A204.1 (cell line): Measurements from ENCODE around the gene IGF2BP3.

Source experiments
- FAIRE-seq: peaks from 2 replicates; lab custom pipeline; 2012; peaks lifted over from hg19 to GRCh38; lab: Jason Lieb, UNC

Gene IGF2BP3

DNA sequence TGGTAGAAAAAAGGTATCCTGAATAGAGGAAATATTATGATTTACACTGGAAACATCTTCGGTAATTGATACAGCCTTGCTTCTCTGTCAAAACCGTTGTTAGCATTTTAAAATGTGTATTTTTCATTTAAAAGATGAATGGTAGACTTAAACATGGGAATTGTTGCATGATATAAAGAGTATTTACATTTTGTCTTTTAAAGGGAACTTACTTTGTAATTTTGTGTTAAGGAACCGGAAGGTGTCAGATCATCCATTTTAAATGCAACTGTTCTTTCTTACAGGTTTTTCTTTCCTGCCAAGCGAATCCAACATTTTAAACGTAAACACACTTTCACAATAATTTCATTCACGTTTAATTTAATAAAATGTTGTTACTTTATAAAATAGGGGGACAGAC is 1.8 kb upstream of the IGF2BP3 start:
- no peak for FAIRE-seq

- FAIRE-seq = no peak
These were observed 992 bp upstream of the IGF2BP3 start for GRCh38 chr7:23471106-23471859.

DNA sequence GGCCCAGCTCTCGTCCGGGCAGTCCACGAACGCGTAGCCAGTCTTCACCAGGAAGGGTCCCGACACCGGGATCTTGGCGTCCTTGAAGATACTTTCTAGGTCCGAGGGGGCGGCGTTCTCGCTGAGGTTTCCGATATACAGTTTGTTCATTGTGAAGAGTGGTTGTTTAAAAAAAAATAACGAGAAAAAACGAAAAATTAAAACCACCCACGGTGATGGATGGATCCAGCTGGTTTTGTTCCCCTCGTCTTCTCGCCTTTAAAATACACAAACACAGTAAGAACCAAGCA is 385 bp downstream of the IGF2BP3 start:
- FAIRE-seq = no peak

DNA sequence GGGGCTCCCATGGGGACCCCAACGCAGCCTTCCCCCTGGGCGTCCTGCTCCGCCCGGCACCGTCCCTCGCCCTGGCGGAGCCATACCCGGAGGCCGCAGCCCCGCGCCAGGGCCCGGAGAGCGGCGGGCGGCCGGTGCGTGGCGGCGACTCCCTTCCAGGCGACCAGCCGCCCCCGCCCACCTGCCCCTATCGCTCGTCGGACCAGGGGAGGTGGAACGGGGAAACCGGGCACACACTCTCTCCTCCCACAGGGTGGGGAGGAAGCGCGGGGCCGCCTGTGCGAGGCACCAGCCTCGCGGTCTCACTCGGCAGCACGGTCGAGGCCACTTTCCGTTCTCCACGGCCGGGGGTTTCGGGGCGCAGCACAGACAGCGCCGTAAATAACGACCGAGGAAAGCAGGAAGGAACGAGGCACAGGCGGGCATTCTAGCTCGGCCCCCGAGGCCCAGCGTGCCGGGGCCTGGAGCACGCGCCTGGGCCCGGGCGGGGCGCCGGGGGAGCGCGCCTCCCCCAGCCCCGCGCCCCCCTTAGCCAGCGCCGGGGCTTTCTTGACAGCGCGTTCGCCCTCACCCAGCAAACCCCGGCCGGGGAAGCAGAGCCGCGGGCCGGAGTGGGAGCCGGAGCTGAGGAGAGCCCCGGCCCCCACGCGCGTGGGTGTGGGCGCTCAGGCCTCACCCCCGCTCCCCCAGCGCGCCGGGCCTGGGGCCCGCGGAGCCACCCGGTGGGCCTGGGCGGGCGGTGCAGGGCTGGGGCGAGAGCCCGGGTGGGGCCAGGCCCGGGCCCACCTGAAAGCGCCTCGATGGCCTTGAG is 936 bp downstream of the IGF2BP3 start:
- no peak for FAIRE-seq

DNA sequence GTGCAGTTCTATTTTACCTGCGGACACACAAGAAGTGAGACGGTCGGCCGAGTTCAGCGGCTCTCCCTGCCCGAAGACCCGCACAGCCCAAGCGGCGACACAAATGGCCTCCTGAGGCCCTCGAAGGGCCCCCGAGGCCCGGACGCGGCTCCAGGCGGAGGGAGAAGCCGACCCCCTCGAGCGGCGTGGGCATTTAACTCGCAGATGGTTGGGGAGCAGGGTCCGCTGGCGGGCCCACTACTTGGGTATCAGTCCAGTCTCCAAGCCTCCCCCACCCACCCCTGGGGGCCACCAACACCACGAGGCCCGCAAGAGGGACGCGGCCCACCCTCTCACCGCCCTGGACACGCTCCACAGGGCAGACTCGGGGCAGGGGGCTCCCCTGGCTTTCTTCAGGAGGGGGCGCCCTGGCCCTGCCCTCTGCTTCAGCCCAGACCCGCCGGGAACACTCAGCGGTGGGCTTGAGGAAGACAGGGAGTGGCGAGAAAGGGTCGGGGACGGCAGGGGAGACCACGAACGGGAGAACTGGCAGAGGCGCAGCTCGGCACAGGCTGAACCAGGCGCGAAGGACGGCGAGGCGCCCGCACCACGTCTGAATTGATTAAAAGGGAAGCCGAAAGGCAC is 1.7 kb downstream of the IGF2BP3 start:
- no peak for FAIRE-seq

DNA sequence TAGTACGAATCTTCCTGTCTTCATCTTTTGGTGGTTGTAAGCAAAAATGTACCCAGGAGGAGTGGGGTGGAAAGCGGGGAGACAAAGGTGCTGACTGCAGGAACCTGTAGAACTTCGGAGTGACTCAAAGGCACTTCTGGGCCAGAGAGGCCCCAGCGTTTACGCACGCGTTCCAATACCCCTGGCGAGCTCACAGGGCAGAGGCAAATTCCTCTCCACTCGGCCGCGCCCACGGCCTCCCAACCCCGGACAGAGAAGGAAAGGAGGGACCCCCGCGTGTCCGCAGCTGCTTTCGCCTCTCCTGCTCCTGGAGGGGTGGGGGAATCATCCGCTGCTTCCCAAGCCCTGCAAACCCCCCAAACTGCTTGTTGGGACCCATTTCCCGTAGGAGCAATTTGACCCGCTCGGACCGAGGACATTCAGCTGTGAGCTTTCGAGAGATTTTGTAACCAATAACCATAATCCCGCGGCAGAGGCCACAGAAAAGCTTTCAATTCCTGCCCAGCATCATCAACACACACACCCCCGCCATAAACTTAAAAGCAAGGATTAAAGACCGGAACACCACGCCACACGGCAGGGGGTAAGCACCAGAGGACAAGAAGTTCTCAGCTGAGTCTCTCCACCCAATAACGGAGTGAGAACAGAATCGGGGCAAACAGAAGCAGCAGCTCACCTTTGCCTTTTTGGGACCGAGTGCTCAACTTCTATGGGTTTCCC is 2.3 kb downstream of the IGF2BP3 start:
- FAIRE-seq = no peak

- FAIRE-seq = no peak
These were observed 2.9 kb downstream of the IGF2BP3 start for GRCh38 chr7:23467291-23467805.

- no peak for FAIRE-seq
These were observed 7.4 kb downstream of the IGF2BP3 start for GRCh38 chr7:23462846-23463245.

- no peak for FAIRE-seq
These were observed 12.2 kb downstream of the IGF2BP3 start for GRCh38 chr7:23458044-23458443.

DNA sequence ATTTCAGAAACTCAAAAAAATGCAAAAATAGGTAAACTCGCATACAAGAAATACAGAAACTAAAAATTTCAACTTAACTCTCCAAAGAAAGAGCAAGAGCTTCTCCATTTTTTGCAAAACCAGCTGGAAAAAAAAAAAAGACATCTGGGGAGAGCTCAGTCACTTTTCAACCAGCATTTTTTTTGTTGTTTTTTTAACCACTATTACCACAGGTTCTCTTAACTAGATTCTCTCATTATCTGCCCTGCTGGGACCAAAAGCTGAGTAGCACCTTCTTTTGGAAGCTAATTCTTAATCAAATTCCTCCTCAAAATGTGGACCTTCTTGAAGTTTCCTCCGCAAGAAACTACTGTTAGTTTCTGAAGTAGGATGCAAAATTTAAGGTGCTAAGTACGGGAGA is 14.2 kb downstream of the IGF2BP3 start:
- FAIRE-seq = no peak

DNA sequence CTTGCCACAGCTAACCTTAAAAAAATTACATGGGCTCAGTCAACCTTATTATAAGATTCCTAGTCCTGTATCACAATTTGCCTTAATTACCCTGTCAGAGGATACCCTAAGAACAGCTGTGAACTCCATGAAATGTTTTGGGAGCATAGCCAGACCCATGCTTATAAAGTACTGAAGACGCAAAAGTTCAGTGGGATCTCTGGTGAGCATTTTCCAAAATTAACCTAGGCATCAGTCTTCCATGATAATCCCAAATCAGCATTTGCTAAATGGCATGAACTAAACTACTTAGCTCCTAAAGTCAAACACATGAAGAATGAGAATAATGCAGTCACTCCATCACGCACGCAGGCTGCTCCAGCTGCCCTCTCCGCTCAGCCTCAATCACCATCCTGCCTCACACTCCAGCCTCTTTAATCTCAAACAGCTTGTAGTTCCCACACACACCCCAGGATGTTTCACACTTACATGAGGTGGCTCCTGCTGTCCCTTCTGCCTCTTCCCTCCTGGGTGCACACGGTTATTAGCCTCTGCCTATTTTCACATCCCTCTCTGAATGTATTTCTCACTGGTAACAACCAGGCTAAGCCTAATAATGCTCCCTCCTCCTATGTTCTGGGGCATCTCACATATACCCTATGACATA is 15.3 kb downstream of the IGF2BP3 start:
- no peak for FAIRE-seq

DNA sequence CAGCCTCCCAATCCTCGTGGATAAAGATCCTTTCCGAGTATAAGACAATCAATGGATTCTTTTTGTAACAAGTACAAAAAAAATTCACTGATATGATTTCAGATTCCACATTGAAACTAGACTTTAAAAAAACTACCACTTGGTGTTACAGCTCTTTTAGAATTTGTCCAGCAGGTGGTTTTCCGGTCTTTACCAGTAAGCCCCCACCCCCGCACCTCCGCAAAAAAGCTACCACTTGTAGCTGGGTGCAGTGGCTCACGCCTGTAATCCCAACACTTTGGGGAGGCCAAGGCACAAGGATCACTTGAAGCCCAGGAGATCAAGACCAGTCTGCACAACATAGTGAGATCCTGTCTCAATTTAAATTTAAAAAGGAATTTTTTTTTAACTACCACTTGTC is 19.8 kb downstream of the IGF2BP3 start:
- no peak for FAIRE-seq

- FAIRE-seq = no peak
These were observed 20.4 kb downstream of the IGF2BP3 start for GRCh38 chr7:23449941-23450340.

GRCh38 chr7:23445326-23445725 is 25.0 kb downstream of the IGF2BP3 start:
- no peak for FAIRE-seq

DNA sequence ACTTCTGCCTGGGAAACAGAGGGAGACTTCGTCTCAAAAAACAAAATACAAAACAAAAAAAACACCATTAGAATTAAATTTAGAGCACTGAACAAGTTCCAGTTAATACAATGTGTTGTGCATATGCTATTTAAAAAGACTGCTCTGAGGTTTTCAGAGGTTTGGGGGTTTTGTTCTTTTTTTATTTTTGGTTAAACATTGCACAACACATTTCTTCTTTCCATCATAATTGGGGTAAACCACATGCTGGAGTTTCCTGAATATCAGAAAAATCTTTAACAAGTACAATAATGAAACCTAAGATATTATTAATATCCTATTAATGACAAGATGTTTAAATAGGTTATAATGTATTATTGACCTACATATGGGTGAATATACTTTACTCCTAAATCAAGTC is 26.3 kb downstream of the IGF2BP3 start:
- FAIRE-seq = no peak

- no peak for FAIRE-seq
These were observed 32.1 kb downstream of the IGF2BP3 start for GRCh38 chr7:23438171-23438570.

DNA sequence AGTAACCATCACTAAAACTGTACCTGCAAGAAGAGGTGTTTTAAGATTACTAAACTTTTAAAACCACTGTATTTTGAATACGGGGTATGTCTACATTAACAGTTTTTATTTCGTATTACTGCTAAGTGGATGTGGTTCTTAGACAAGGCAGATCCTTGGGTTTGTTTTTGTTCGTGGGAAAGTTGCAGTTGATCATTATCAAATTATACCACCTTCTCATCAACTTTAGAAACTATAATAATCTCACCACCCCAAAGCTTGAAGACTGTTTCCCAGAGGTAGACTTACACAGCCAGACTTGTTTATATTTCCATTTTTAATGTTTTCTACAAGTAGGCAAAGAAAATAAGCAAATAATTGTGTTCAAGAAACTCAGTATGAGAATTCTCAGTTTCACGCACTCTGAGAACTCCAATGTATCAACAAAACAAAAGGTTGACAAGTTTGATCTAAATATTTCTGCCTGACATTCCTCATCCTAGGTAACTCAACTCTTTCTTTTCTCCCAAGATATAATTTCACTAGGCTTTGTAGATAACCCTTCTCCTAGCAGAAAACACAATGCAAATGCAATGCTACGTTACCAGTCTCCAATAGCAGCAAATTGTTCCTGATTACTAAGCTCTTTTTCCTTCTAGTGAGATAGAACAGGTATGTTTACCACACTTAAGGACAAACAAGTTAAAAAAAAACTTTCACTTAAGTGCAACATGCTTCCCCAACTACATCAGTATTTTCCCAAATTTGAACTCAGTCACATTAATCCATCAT is 36.0 kb downstream of the IGF2BP3 start:
- no peak for FAIRE-seq

- no peak for FAIRE-seq
These were observed 38.5 kb downstream of the IGF2BP3 start for GRCh38 chr7:23431702-23432199.

GRCh38 chr7:23430893-23431259 is 39.4 kb downstream of the IGF2BP3 start:
- no peak for FAIRE-seq

DNA sequence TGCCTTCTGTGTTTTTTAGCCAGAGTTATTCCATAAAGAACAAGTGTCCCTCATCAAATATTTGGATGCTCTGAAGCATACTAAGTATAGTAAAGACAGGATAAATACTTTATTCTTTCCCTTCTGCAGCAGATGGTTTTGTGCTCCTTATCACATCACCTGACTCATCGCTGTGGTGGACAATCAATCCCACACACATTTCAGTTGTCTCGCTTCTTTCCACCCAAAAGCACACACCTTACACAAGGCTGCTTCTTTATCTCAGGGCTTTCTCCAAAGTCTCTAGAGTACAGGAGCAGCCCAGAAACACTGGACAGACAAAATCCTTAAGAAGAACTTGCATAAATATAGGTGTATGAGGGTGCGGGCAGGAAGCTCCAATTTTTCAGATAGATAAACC is 43.4 kb downstream of the IGF2BP3 start:
- FAIRE-seq = no peak

GRCh38 chr7:23422909-23423308 is 47.4 kb downstream of the IGF2BP3 start:
- no peak for FAIRE-seq
